Inflammatory macrophage (primary cell): ENCODE measurements around the gene COPE.
A peak's percentile ranks its signal among the peaks of the same experiment; 100 is the strongest.
"Not testable (repeated sequence)": the region's sequence is repeated elsewhere in the genome, so short reads cannot be mapped to it uniquely, and the experiment has no call there.

Experiments used
- DNase-seq, 2 donors: peaks; one replicate each; pipeline ENCODE4 v3.0.0-alpha.2; 2020 to 2022

COPE gene

GRCh38 chr19:18908917-18909619 is 10.1 kb downstream of the COPE start:
- no peak for DNase-seq

- DNase-seq = no peak
Observed at GRCh38 chr19:18906605-18907519, 12.3 kb downstream of the COPE start.

DNA sequence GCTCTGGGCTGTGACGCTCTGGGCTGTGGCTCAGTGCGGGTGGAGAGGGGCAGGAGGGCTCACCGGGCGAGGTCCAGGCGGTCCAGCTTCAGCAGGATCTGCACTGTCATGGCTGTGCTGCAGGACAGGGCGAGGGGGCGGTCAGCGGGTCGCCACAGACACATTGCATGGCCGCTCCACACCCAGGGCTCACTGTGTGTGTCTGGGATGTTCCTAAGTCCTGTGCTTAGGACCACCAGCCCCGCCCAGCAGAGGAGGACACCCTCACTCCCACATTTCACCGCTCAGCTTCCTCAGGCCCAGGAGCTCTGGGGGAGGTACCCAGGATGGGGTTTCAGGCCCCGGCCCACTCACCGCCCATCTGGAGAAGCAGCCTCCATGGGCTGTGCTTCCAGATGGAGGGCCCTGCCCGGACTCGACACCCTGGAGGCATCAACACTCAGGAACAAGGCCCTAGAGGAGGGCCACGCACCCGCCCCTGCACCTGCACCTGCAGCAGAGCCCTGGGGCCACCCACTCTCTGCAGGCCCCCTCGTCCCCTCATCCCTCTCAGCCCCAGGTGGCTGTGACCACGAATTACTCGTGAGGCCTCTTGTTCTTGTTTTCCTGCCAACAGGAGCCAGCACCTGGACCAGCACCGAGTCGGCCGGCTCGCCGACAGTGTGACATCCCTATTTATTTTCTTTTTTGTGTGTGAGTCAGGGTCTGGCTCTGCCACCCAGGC is 13.5 kb downstream of the COPE start:
- no peak for DNase-seq

- no peak for DNase-seq
Observed at GRCh38 chr19:18905058-18905456, 14.1 kb downstream of the COPE start.

DNA sequence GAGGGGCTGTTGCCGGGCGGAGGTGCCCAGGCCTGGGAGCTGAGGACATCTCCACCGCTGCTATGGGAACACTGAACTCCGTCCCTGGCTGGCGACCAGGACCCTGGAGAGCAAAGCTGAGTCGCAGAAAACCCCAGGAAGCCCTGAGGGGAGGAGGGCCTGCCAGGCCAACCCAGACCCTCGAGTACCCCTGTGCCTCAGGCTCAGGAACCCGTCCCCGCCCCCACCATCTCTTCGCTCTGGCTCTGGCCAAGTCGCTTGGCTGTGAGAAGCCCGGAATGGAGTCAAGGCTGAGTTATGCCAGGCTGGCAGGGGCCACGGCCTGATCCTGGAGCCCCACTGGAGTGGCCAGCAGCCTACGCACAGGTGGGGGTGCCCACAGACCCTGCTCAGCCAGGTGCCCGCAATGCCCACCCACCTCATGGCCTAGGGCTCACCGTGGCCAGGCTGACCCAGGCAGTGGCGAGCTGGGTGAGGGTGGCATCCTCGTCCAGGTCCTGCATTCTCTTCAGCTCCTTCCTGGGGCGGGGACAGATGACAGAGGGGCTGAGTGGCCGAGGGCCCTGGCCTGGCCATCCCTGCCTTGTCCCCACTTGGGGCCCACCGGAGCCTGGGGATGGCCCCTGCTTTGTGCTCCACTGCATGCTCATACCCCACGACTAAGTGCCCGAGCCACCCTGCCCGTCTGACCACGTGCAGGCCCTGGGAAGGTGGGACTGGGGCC is 14.7 kb downstream of the COPE start:
- DNase-seq = no peak

DNA sequence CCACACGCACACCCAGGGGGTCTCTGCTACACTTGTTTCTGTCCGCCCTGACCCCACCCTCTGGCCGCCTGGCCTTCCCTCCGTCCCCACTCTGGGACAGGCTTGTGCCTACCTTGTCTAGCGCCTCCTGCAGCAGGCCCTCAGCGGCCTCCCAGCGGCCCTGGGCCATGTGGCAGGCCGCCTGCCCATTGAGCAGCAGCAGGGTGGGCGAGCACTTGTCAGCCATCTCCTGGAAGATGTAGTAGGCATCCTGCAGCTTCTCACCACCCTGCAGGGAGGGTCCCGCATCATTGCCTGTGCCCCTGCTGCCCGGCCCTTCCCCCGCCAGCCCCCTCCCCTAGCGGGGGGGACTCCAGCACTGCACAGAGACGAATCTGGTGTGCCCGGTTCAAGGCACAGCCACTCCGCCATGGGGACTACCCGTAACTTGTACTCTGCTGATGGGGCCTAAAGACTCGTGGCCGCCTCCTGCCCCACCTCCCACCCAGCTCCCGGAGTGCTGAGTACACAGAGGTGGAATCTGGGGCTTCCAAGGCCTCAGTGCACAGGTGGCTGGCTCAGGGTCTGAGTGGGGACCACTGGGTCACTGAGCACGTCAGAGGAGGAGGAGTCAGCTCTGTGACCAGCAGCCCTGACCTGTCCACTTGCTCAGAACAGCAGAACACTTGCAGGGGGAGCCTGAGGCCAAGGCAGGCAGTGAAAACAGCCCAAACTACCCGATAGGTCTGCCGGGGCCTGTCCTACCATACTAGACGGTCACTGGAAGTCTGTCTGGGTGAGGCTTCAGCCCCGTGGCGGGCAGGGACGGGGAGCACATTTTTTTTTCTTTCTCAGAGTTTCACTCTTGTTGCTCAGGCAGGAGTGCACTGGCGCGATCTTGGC is 15.8 kb downstream of the COPE start:
- DNase-seq = no peak

GRCh38 chr19:18902519-18902918 is 16.7 kb downstream of the COPE start:
- DNase-seq = not testable (repeated sequence)

DNA sequence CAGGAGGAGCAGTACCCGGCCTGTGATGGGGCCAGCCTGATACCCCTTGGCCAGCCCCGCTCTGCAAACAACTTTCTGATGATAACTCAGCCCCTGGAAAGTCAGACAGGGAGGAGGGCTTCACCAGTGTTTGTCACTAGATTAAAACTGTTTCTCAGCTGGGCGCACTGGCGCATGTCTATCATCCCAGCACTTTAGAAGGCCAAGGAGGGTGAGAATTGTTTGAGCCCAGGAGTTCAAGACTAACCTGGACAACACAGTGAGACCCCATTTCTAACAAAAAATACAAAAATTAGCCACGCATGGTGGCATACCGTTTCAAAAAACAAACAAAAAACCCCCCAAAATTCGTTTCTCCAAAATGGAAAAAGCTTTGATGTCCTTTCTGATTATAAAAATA is 17.7 kb downstream of the COPE start:
- DNase-seq = no peak

GRCh38 chr19:18900700-18901481 is 18.3 kb downstream of the COPE start:
- no peak for DNase-seq

DNA sequence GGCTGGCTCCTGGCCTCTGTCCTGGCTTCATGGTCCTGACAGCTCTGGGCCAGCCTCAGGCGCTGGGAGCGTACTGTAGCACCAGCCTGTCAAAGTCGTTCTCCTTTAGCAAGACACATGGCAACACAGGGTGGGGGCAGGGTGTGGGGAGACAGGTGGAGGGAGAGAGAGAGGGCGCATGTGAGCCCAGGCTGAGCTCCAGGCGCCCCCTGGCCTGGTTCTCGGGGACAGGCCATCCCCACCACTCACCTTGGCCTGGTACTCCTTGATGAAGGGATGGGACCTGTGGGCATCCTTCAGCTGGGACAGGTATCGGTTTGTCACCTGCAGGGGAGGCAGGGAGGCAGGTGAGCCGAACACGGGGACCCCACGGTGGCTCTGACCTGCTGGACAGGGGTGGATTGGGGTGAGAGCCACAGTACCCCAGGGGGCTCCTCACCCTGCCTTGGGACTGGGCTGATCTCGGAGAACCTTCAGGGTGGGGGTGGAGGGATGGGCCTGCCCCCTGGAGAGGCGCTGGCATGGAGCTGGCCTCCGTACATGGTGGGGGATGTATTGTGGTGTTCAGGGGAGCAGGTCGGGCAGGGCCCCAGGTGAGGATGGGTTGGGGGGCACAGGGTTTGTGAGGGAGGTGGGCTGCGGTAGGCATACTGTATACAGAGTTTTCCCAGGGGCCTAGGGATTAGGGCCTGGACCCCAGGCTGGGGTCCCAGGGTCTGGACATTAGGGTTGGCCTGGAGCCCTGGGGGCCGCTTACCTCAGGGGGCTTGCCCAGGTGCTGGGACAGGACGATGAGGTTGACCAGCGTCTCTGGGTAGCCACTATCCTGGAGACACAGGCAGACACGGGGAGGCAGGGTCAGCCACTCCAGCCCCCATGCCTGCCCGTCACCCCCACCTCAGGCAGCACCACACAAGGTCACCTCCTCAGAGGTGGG is 19.3 kb downstream of the COPE start:
- DNase-seq = no peak

- no peak for DNase-seq
Observed at GRCh38 chr19:18898607-18899408, 20.4 kb downstream of the COPE start.

GRCh38 chr19:18898081-18898606 is 21.0 kb downstream of the COPE start:
- DNase-seq = no peak

DNA sequence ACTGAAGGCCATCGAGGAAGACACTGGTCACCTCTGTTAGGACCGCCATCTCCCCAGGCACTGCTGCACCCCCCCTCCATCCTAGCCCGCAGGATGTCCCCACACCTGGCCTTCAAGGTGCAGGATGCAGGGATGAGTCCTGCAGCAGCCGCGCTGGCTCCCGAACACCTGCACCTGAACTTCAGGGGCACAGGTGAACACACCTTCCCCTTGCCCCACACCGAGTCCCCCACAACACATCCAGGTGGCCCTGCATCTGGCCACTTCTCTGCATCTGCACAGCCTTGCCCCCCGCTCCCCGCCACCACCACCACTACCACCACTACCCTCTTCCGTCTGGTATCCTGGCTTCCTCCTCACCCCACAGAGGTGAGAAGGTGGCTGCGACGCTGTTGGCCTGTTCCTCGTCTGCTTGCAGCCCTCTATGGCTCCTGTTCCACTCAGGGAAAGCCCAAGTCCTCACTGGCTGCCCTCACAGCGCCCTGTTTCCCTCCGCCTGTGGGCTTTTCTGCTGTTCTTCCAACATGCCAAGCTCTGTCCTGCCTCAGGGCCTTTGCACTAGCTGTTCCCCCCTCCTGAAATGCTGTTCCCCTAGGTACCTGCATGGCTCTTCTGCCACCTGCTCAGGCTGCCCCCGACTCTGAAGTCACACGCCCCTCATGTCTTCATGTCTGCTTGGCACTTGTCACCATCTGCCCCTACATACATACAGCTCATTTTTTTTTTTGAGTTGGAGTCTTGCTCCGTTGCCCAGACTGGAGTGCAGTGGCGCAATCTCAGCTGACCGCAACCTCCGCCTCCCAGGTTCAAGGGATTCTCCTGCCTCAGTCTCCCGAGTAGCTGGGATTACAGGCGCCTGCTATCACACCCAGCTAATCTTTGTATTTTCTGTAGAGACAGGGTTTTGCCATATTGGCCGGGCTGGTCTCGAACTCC is 21.8 kb downstream of the COPE start:
- DNase-seq = no peak

GRCh38 chr19:18896421-18896841 is 22.8 kb downstream of the COPE start:
- DNase-seq = no peak

DNA sequence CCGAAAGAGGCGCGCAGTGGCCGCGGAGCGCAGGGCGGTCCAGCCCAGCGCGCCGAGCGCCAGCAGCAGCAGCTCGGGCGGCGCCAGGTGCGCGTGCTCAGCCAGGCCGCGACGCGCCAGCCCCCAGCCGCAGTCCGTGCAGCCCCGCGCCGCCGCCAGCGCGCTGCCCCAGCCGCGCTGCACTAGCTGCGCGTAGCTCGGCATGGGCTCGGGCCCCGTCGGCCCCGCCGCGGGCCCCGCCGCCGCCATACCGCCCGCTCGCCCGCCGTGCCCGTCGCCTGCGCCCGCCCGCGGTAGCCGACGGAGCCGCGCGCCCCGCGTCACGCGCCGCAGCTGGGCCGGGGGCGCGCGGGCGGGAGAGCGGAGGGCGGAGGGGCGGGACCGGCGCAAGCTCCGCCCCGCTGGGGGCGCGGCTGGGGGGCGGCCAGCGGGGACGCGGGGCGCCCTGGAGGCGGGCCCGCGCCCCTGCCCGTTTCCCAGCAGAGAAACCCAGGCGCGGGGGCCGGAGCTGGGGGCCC is 23.3 kb downstream of the COPE start, which contains the start of gene CERS1:
Gene CERS1 (minus strand): TSS at position 335 of the 518 bp plus-strand sequence. CDS start 86 bp downstream, at position 249.
- DNase-seq = no peak

DNA sequence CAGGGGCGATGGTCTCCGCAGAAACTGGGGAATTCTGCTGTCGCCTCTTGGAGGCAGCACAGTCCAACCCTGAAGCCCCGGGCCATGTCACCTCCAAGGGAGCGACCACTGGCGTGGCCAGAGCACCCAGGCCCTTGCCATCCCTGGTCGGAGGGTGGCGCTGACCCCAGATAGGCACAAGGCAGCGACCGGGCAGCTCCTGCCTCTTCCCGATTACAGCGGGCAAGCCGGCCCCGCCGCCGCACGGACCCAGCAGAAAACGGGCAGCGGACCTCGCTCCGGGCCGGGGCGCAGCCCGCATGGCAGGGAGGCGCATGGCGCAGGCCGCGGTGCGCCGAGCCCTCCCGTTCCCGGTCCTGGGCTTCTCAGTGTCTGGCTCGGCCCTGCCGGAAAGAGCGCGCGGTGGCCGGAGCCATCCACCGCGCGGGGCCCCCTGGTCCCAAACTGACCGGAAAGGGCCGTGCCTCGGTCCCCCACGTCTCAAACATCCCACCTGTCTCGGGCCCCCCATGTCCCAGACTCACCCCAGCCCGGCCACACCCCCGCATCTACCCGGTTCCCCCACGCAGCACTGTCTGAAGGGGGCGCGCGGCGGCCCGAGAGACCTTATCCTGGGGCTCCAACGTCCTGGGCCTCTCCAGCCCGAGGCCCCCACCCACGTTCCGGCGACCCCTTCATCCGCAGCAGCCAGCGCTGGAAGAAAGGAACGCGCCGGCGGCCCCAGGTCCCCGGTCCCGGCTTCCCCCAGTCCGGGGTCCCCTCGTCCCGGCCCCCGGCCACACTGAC is 24.0 kb downstream of the COPE start:
- peak; percentile 26 to 47 for DNase-seq
